ENCODE results near the gene ZNF850. TPM values are rescaled to one million over a fixed set of nuclear protein-coding genes. Genes with fewer than 3 reads are reported as not detected.
"Not testable (repeated sequence)": the region's sequence is repeated elsewhere in the genome, so short reads cannot be mapped to it uniquely, and the experiment has no call there.

ZNF850 gene
- total and polyA plus RNA-seq, 2 donors (not counting 1 experiment from before 2014, with no cell fraction given) = 1.2 to 1.4 TPM

- no peak for DNase-seq (ENCODE audit: low read depth in 2 of 2)
- Histone ChIP-seq H3K27me3 (ENCODE audit: control insufficient read depth, insufficient read depth, low read length) (no peaks in the 10 kb centered on the region), H3K4me3 (replicated peaks in 1 of 4; ENCODE audit: control extremely low read depth in 1 of 4, insufficient read depth in 1 of 4, low read depth in 3 of 4, low read length in 4 of 4) (no peak overlapping the region), H3K9me3 (ENCODE audit: control insufficient read depth, insufficient read depth, low read depth, low read length) (peaks cover 3% of the 10 kb centered on the region), H3K79me2 (ENCODE audit: control insufficient read depth, insufficient read depth, low read length) (no peaks in the 10 kb centered on the region), H3K4me1 (ENCODE audit: control insufficient read depth, extremely low read depth, insufficient read depth, low read length) (no peaks in the 10 kb centered on the region), H3K27ac (ENCODE audit: insufficient read depth, low read length) (no peak overlapping the region), H3K36me3 (ENCODE audit: control insufficient read depth, insufficient read depth, low read length) (peaks cover 3% of the 10 kb centered on the region), H2AFZ (ENCODE audit: low read length) (no peak overlapping the region), H3K9ac (ENCODE audit: insufficient read depth, low read length) (no peak overlapping the region), H3K4me2 (ENCODE audit: extremely low read depth, insufficient read depth, low read length) (no peak overlapping the region), H4K20me1 (ENCODE audit: control insufficient read depth, extremely low read depth, insufficient read depth, low read length) (no peaks in the 10 kb centered on the region)
- TF ChIP-seq CTCF (conservative IDR thresholded peaks at IDR 0.05 in 1 of 2, IDR thresholded peaks at IDR 0.05 in 1 of 2; ENCODE audit: low read depth in 1 of 2, low read length in 2 of 2) (no peak), EZH2 (IDR thresholded peaks at IDR 0.05; ENCODE audit: low read length, missing control alignments) (no peak)
Measured at GRCh38 chr19:36748431-36749275, 24.0 kb downstream of the ZNF850 start.

- TF ChIP-seq CTCF (conservative IDR thresholded peaks at IDR 0.05 in 1 of 2, IDR thresholded peaks at IDR 0.05 in 1 of 2; ENCODE audit: low read depth in 1 of 2, low read length in 2 of 2) = no peak
- TF ChIP-seq EZH2 (IDR thresholded peaks at IDR 0.05; ENCODE audit: low read length, missing control alignments) = no peak
- no peak overlapping the region for H3K4me3 ChIP-seq (replicated peaks in 1 of 4; ENCODE audit: control extremely low read depth in 1 of 4, insufficient read depth in 1 of 4, low read depth in 3 of 4, low read length in 4 of 4)
- H2AFZ ChIP-seq (ENCODE audit: low read length) = no peak overlapping the region
- no peak overlapping the region for H3K9ac ChIP-seq (ENCODE audit: insufficient read depth, low read length)
- H3K9me3 ChIP-seq (ENCODE audit: control insufficient read depth, insufficient read depth, low read depth, low read length) = peaks cover 3% of the 10 kb centered on the region
- no peak overlapping the region for H3K27ac ChIP-seq (ENCODE audit: insufficient read depth, low read length)
- H3K27me3 ChIP-seq (ENCODE audit: control insufficient read depth, insufficient read depth, low read length) = no peaks in the 10 kb centered on the region
- no peaks in the 10 kb centered on the region for H3K79me2 ChIP-seq (ENCODE audit: control insufficient read depth, insufficient read depth, low read length)
- peaks cover 3% of the 10 kb centered on the region for H3K36me3 ChIP-seq (ENCODE audit: control insufficient read depth, insufficient read depth, low read length)
- no peak for DNase-seq (ENCODE audit: low read depth in 2 of 2)
- H3K4me2 ChIP-seq (ENCODE audit: extremely low read depth, insufficient read depth, low read length) = no peak overlapping the region
- no peaks in the 10 kb centered on the region for H4K20me1 ChIP-seq (ENCODE audit: control insufficient read depth, extremely low read depth, insufficient read depth, low read length)
- no peaks in the 10 kb centered on the region for H3K4me1 ChIP-seq (ENCODE audit: control insufficient read depth, extremely low read depth, insufficient read depth, low read length)
Measured at GRCh38 chr19:36747750-36748149, 24.9 kb downstream of the ZNF850 start.

- Histone ChIP-seq H3K4me1 (ENCODE audit: control insufficient read depth, extremely low read depth, insufficient read depth, low read length) (no peaks in the 10 kb centered on the region), H2AFZ (ENCODE audit: low read length) (no peak overlapping the region), H3K79me2 (ENCODE audit: control insufficient read depth, insufficient read depth, low read length) (no peaks in the 10 kb centered on the region), H3K9ac (ENCODE audit: insufficient read depth, low read length) (no peak overlapping the region), H3K4me3 (replicated peaks in 1 of 4; ENCODE audit: control extremely low read depth in 1 of 4, insufficient read depth in 1 of 4, low read depth in 3 of 4, low read length in 4 of 4) (no peak overlapping the region), H3K9me3 (ENCODE audit: control insufficient read depth, insufficient read depth, low read depth, low read length) (peaks cover 3% of the 10 kb centered on the region), H4K20me1 (ENCODE audit: control insufficient read depth, extremely low read depth, insufficient read depth, low read length) (no peaks in the 10 kb centered on the region), H3K27ac (ENCODE audit: insufficient read depth, low read length) (no peak overlapping the region), H3K4me2 (ENCODE audit: extremely low read depth, insufficient read depth, low read length) (no peak overlapping the region), H3K36me3 (ENCODE audit: control insufficient read depth, insufficient read depth, low read length) (peaks cover 3% of the 10 kb centered on the region), H3K27me3 (ENCODE audit: control insufficient read depth, insufficient read depth, low read length) (no peaks in the 10 kb centered on the region)
- no peak for TF ChIP-seq CTCF (conservative IDR thresholded peaks at IDR 0.05 in 1 of 2, IDR thresholded peaks at IDR 0.05 in 1 of 2; ENCODE audit: low read depth in 1 of 2, low read length in 2 of 2)
- no peak for TF ChIP-seq EZH2 (IDR thresholded peaks at IDR 0.05; ENCODE audit: low read length, missing control alignments)
- DNase-seq (ENCODE audit: low read depth in 2 of 2) = no peak
Measured at GRCh38 chr19:36745870-36746269, 26.7 kb downstream of the ZNF850 start.

GRCh38 chr19:36736166-36736565 lies 36.4 kb downstream of the ZNF850 start:
- not testable (repeated sequence) for H3K4me2 ChIP-seq (ENCODE audit: extremely low read depth, insufficient read depth, low read length); DNase-seq (ENCODE audit: low read depth in 2 of 2); H3K9ac ChIP-seq (ENCODE audit: insufficient read depth, low read length); H3K27ac ChIP-seq (ENCODE audit: insufficient read depth, low read length); H3K79me2 ChIP-seq (ENCODE audit: control insufficient read depth, insufficient read depth, low read length); H2AFZ ChIP-seq (ENCODE audit: low read length); H3K4me3 ChIP-seq (replicated peaks in 1 of 4; ENCODE audit: control extremely low read depth in 1 of 4, insufficient read depth in 1 of 4, low read depth in 3 of 4, low read length in 4 of 4); H3K36me3 ChIP-seq (ENCODE audit: control insufficient read depth, insufficient read depth, low read length); H4K20me1 ChIP-seq (ENCODE audit: control insufficient read depth, extremely low read depth, insufficient read depth, low read length); H3K4me1 ChIP-seq (ENCODE audit: control insufficient read depth, extremely low read depth, insufficient read depth, low read length); H3K9me3 ChIP-seq (ENCODE audit: control insufficient read depth, insufficient read depth, low read depth, low read length); H3K27me3 ChIP-seq (ENCODE audit: control insufficient read depth, insufficient read depth, low read length)

Measured in fibroblast of lung (primary cell).